OCI-LY3 (cell line): ENCODE data around the gene MAFG.

ENCODE experiments used
- H2AFZ ChIP-seq: fragments of 200-600, 300-600 bp; shearing (Covaris generic); 2 replicates; pipeline ENCODE4 v1.6.0; 2014; ENCODE audit warnings: antibody characterized with exemption, low read depth, low read length
- H3K27ac ChIP-seq: fragments of 200-600, 300-600 bp; sonication (generic); 2 replicates; pipeline ENCODE4 v1.5.1; 2014; ENCODE audit warnings: mild to moderate bottlenecking, low read length, moderate library complexity, mixed read lengths
- H3K27me3 ChIP-seq: fragments of 200-600, 300-600 bp; sonication (generic); 2 replicates; pipeline ENCODE4 v1.6.1; 2014; ENCODE audit warnings: low read depth, low read length, mixed read lengths
- H3K36me3 ChIP-seq: fragments of 200-600, 300-600 bp; sonication (generic); replicated peaks from 2 replicates; pipeline ENCODE3; 2014; ENCODE audit warnings: low read depth, low read length, mixed read lengths
- H3K4me1 ChIP-seq: fragments of 300-600, 200-600 bp; sonication (generic); 2 replicates; pipeline ENCODE4 v1.6.1; 2014; ENCODE audit warnings: low read length, mixed read lengths
- H3K4me2 ChIP-seq: fragments of 200-600, 300-600 bp; sonication (generic); 2 replicates; pipeline ENCODE4 v1.6.1; 2014; ENCODE audit warnings: low read length, mixed read lengths
- H3K4me3 ChIP-seq: fragments of 300-600, 200-600 bp; sonication (generic); 2 replicates; pipeline ENCODE4 v1.5.1; 2014; ENCODE audit warnings: antibody characterized with exemption, mild to moderate bottlenecking, low read length, moderate library complexity
- H3K79me2 ChIP-seq: fragments of 300-600, 200-600 bp; shearing (Covaris generic); 2 replicates; pipeline ENCODE4 v1.6.1; 2014; ENCODE audit warnings: mild to moderate bottlenecking, low read length, mixed read lengths
- H3K9ac ChIP-seq: fragments of 300-600, 200-600 bp; shearing (Covaris generic); 2 replicates; pipeline ENCODE4 v1.6.0; 2014; ENCODE audit warnings: mild to moderate bottlenecking, low read length, moderate library complexity
- H3K9me3 ChIP-seq: fragments of 200-600, 300-600 bp; shearing (Covaris generic); 2 replicates; pipeline ENCODE4 v1.6.1; 2014; ENCODE audit warnings: low read length, mixed read lengths; ENCODE audit not compliant: insufficient read depth
- H4K20me1 ChIP-seq: fragments of 200-600, 300-600 bp; sonication (generic); 2 replicates; pipeline ENCODE4 v1.6.1; 2016; ENCODE audit warnings: low read length, mixed read lengths; ENCODE audit not compliant: insufficient read depth
- CTCF ChIP-seq: fragments of 200-600, 300-600 bp; sonication (generic); IDR thresholded peaks from 2 replicates; pipeline ENCODE4 v1.5.1; 2014; ENCODE audit warnings: antibody characterized with exemption, low read length, low read depth
- EZH2phosphoT487 ChIP-seq: fragments of 200-600 bp; shearing (Covaris generic); IDR thresholded peaks from 2 replicates; pipeline ENCODE4 v1.6.1; 2018; ENCODE audit warnings: antibody characterized with exemption, mixed run types, low read depth

The MAFG gene

GRCh38 chr17:81909231-81909630 is 18.3 kb downstream of the MAFG start:
- peaks cover 19% of the 10 kb centered on the region for H3K36me3 ChIP-seq
- 0 out of 2 replicates have a peak, but pooled peaks cover 4% of the 10 kb centered on the region for H4K20me1 ChIP-seq
- H2AFZ ChIP-seq: no peak overlapping the region
- no peaks in the 10 kb centered on the region for H3K9me3 ChIP-seq
- peaks cover 7% of the 10 kb centered on the region for H3K4me1 ChIP-seq
- no peaks in the 10 kb centered on the region for H3K27me3 ChIP-seq
- no peak overlapping the region for H3K9ac ChIP-seq
- H3K4me3 ChIP-seq: no peak overlapping the region
- no peak for TF ChIP-seq CTCF
- TF ChIP-seq EZH2phosphoT487: no peak
- H3K4me2 ChIP-seq: no peak overlapping the region
- H3K79me2 ChIP-seq: 0 out of 2 replicates have a peak, but pooled peaks cover 9% of the 10 kb centered on the region
- H3K27ac ChIP-seq: no peak overlapping the region

- Histone ChIP-seq H3K27me3 (no peaks in the 10 kb centered on the region), H3K4me2 (no peak overlapping the region), H3K79me2 (0 out of 2 replicates have a peak, but pooled peaks cover 9% of the 10 kb centered on the region), H3K36me3 (peaks cover 19% of the 10 kb centered on the region), H3K9me3 (no peaks in the 10 kb centered on the region), H3K4me1 (peaks cover 7% of the 10 kb centered on the region), H3K4me3 (no peak overlapping the region), H4K20me1 (0 out of 2 replicates have a peak, but pooled peaks cover 4% of the 10 kb centered on the region), H2AFZ (no peak overlapping the region), H3K27ac (no peak overlapping the region), H3K9ac (no peak overlapping the region)
- TF ChIP-seq EZH2phosphoT487 (no peak), CTCF (no peak)
Measured at GRCh38 chr17:81908793-81909192, 18.7 kb downstream of the MAFG start.

- Histone ChIP-seq H3K36me3 (peaks cover 19% of the 10 kb centered on the region), H3K9ac (no peak overlapping the region), H4K20me1 (0 out of 2 replicates have a peak, but pooled peaks cover 4% of the 10 kb centered on the region), H2AFZ (no peak overlapping the region), H3K79me2 (0 out of 2 replicates have a peak, but pooled peaks cover 9% of the 10 kb centered on the region), H3K27me3 (no peaks in the 10 kb centered on the region), H3K27ac (no peak overlapping the region), H3K4me3 (no peak overlapping the region), H3K4me1 (peaks cover 7% of the 10 kb centered on the region), H3K4me2 (no peak overlapping the region), H3K9me3 (no peaks in the 10 kb centered on the region)
- TF ChIP-seq CTCF (0 out of 2 replicates have a peak, but pooled peaks have one; percentile 7), EZH2phosphoT487 (no peak)
Measured at GRCh38 chr17:81907219-81908145, 20.1 kb downstream of the MAFG start.

- Histone ChIP-seq H3K9me3 (no peaks in the 10 kb centered on the region), H3K79me2 (0 out of 2 replicates have a peak, but pooled peaks cover 9% of the 10 kb centered on the region), H3K27me3 (no peaks in the 10 kb centered on the region), H3K36me3 (peaks cover 15% of the 10 kb centered on the region), H3K27ac (no peak overlapping the region), H3K4me3 (no peak overlapping the region), H2AFZ (no peak overlapping the region), H3K4me2 (no peak overlapping the region), H3K4me1 (peaks cover 7% of the 10 kb centered on the region), H3K9ac (no peak overlapping the region), H4K20me1 (0 out of 2 replicates have a peak, but pooled peaks cover under 1% of the 10 kb centered on the region)
- 0 out of 2 replicates have a peak, but pooled peaks have one; percentile 17 for TF ChIP-seq CTCF
- no peak for TF ChIP-seq EZH2phosphoT487
Measured at GRCh38 chr17:81906476-81907218, 20.9 kb downstream of the MAFG start.
